K562 (cell line): Measurements from ENCODE around the gene ADORA2A.

Experiments
- C11orf30 ChIP-seq: fragments of 450-650 bp; IDR thresholded peaks from 2 replicates; pipeline ENCODE4 v1.6.1; 2016; ENCODE audit warnings: low read depth, mild to moderate bottlenecking
- CHCHD3 ChIP-seq: fragments of 250-450 bp; sonication (Bioruptor Pico); IDR thresholded peaks from 2 replicates; pipeline ENCODE4 v2.1.2; 2022; ENCODE audit warnings: mild to moderate bottlenecking
- EP300 ChIP-seq: IDR thresholded peaks from 2 replicates; pipeline ENCODE4 v1.6.1; 2012; ENCODE audit warnings: low read length, improper control_type of control experiment
- EWSR1 ChIP-seq: fragments of 450-650 bp; IDR thresholded peaks from 2 replicates; pipeline ENCODE4 v1.6.1; 2018; ENCODE audit warnings: borderline replicate concordance, mild to moderate bottlenecking, low read depth, moderate library complexity; ENCODE audit not compliant: partially characterized antibody
- GTF2A2 ChIP-seq: IDR thresholded peaks from 2 replicates; pipeline ENCODE4 v1.6.1; 2016; ENCODE audit warnings: mild to moderate bottlenecking, missing genetic modification characterization, missing compliant biosample characterization
- POLR2AphosphoS5 ChIP-seq: IDR thresholded peaks from 2 replicates; pipeline ENCODE4 v1.6.1; 2011; ENCODE audit warnings: mild to moderate bottlenecking, low read depth, low read length, moderate library complexity; ENCODE audit not compliant: control insufficient read depth, insufficient read depth
- SMARCB1 ChIP-seq: IDR thresholded peaks from 2 replicates; pipeline ENCODE4 v1.6.1; 2011; ENCODE audit warnings: improper control_type of control experiment, low read depth; ENCODE audit not compliant: insufficient read length
- ZFX ChIP-seq: sonication (generic); formaldehyde crosslinking; IDR thresholded peaks from 2 replicates; pipeline ENCODE4 v1.8.0; 2022; ENCODE audit warnings: mild to moderate bottlenecking, missing genetic modification reagents, moderate library complexity

DNA sequence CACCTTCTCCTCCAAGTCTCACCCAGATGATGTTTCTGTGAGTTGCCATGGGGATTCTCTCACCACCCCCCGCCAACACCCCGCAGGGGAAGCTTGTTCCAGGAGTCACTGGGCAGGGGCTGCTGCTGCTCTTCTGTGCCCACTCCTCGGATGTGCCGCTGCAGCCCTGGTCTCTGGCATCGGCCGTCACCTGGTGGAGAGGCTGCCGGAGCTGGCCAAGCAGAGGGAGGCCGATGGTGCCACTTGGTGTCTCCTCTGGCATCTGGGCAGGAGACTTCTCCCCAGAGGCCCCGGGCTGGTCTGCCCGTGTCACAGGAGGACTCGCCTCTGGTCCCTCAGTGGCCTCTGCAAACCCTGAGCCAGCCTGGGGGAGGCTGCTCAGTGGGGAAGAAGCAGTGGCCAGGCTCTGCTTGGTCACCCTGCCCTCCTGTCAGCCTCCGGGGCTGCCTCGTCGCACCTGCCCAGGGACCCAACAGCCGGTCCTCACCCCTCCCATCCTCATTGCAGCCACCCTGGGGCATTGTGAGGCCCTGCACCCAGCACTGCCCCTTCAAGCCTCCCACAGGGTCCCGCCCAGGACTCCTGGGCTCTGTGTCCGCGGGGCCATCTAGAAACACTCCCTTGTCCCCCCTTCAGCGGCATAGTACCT lies 424 bp upstream of the ADORA2A start:
- no peak for TF ChIP-seq EWSR1
- TF ChIP-seq POLR2AphosphoS5: no peak
- no peak for TF ChIP-seq ZFX (CRISPR knock-in tag)
- TF ChIP-seq GTF2A2 (tag): no peak
- TF ChIP-seq C11orf30: no peak
- TF ChIP-seq SMARCB1: no peak
- TF ChIP-seq CHCHD3 (CRISPR knock-in tag): no peak
- TF ChIP-seq EP300: no peak
